B cell (primary cell): ENCODE data around the gene COL10A1. TPM values are rescaled to one million over a fixed set of nuclear protein-coding genes. Genes with fewer than 3 reads are reported as not detected.

Experiments used
- ATAC-seq: fragments of 200-7000 bp; cut with Tn5 transposase; one replicate; pipeline ENCODE4 v1.10.0; 2021; ENCODE audit warnings: low read depth, mild to moderate bottlenecking, moderate number of reproducible peaks, moderate library complexity
- CTCF ChIA-PET: fragments of 350-600 bp; sonication (Branson Sonifier 250); formaldehyde crosslinking; loops from one replicate; lab custom pipeline; 2021; ENCODE audit warnings: antibody characterized with exemption, inconsistent platforms; lab: Charles Lee
- POLR2A ChIA-PET: fragments of 350-600 bp; sonication (Branson Sonifier 250); formaldehyde crosslinking; loops from one replicate; lab custom pipeline; 2021; ENCODE audit warnings: antibody characterized with exemption; lab: Charles Lee
- DNase-seq: peaks from one replicate; pipeline ENCODE4 v3.0.0; 2013
- H2AFZ ChIP-seq: 2 replicates; pipeline ENCODE4 v1.6.1; 2012; ENCODE audit warnings: mild to moderate bottlenecking, low read depth, low read length; ENCODE audit not compliant: insufficient read depth, poor library complexity, severe bottlenecking
- H3K27ac ChIP-seq, 2 donors: 1 replicate in 1 of 2; 2 replicates in 1 of 2; pipeline ENCODE4 v1.5.1; 2012 to 2013; ENCODE audit warnings: low read length in 2 of 2, mild to moderate bottlenecking in 2 of 2, moderate library complexity in 1 of 2
- H3K27me3 ChIP-seq, 4 experiments: fragments of 200-600 bp in 1 of 4; sonication (generic) in 1 of 4; replicated peaks in 1 of 4; 1 replicate in 2 of 4; 2 replicates in 2 of 4; pipeline versions ENCODE4 v1.6.1 to v1.7.0; 2013 to 2016; ENCODE audit warnings: low read length in 3 of 4, mild to moderate bottlenecking in 2 of 4, mixed read lengths in 1 of 4, moderate library complexity in 1 of 4; ENCODE audit not compliant: insufficient read depth in 4 of 4, control insufficient read depth in 3 of 4; ENCODE audit errors: control extremely low read depth in 1 of 4
- H3K36me3 ChIP-seq, 2 experiments: replicated peaks in 1 of 2; 1 replicate in 1 of 2; 2 replicates in 1 of 2; pipeline versions ENCODE4 v1.6.1 to v1.7.1; 2013; ENCODE audit warnings: low read length in 1 of 2; ENCODE audit not compliant: insufficient read depth in 2 of 2, control insufficient read depth in 1 of 2; ENCODE audit errors: control extremely low read depth in 1 of 2, extremely low read depth in 1 of 2
- H3K4me1 ChIP-seq, 2 donors: fragments of 200-600 bp in 1 of 2; sonication (generic) in 1 of 2; 1 replicate in 1 of 2; 2 replicates in 1 of 2; pipeline versions ENCODE4 v1.5.1 to v1.6.1; 2013 to 2017; ENCODE audit warnings: low read length in 2 of 2; ENCODE audit not compliant: control insufficient read depth in 2 of 2, insufficient read depth in 2 of 2
- H3K4me2 ChIP-seq: replicated peaks from 2 replicates; pipeline ENCODE3; 2012; ENCODE audit warnings: mild to moderate bottlenecking, low read depth, low read length; ENCODE audit not compliant: poor library complexity, severe bottlenecking
- H3K4me3 ChIP-seq, 5 experiments: fragments of 200-600 bp in 1 of 5; sonication (generic) in 1 of 5; 1 replicate in 3 of 5; 2 replicates in 2 of 5; pipeline versions ENCODE4 v1.5.1 to v1.7.0; 2011 to 2016; ENCODE audit warnings: low read length in 4 of 5, mild to moderate bottlenecking in 4 of 5, low read depth in 2 of 5, control low read depth in 1 of 5, moderate library complexity in 1 of 5; ENCODE audit not compliant: insufficient read depth in 1 of 5; ENCODE audit errors: control extremely low read depth in 1 of 5, extremely low read depth in 1 of 5
- H3K79me2 ChIP-seq: fragments of 200-600 bp; sonication (generic); one replicate; pipeline ENCODE4 v1.6.0; 2016; ENCODE audit warnings: low read length; ENCODE audit not compliant: control insufficient read depth, insufficient read depth
- H3K9ac ChIP-seq: fragments of 200-600 bp; sonication (generic); 2 replicates; pipeline ENCODE4 v1.6.1; 2017; ENCODE audit warnings: mild to moderate bottlenecking, low read length, moderate library complexity
- H3K9me3 ChIP-seq, 3 donors: one replicate each; pipeline versions ENCODE4 v1.6.1 to v1.7.1; 2013; ENCODE audit warnings: low read length in 2 of 3; ENCODE audit not compliant: control insufficient read depth in 2 of 3, insufficient read depth in 1 of 3; ENCODE audit errors: control extremely low read depth in 1 of 3
- H4K20me1 ChIP-seq: 2 replicates; pipeline ENCODE4 v1.6.0; 2012; ENCODE audit warnings: mild to moderate bottlenecking, low read length; ENCODE audit not compliant: insufficient read depth, control insufficient read depth, poor library complexity, severe bottlenecking
- H3K27ac Mint-ChIP-seq: one replicate; pipeline ENCODE4 v1.8.0; 2021; ENCODE audit warnings: mixed read lengths
- H3K27me3 Mint-ChIP-seq: one replicate; pipeline ENCODE4 v1.8.0; 2021; ENCODE audit warnings: mixed read lengths
- H3K4me1 Mint-ChIP-seq: one replicate; pipeline ENCODE4 v1.8.0; 2021; ENCODE audit warnings: mixed read lengths
- H3K4me3 Mint-ChIP-seq: one replicate; pipeline ENCODE4 v1.8.0; 2021; ENCODE audit warnings: mixed read lengths
- H3K9me3 Mint-ChIP-seq: one replicate; pipeline ENCODE4 v1.8.0; 2022; ENCODE audit warnings: mixed read lengths; ENCODE audit not compliant: insufficient read depth
- EZH2 ChIP-seq: IDR thresholded peaks from 2 replicates; pipeline ENCODE4 v1.6.1; 2012; ENCODE audit warnings: borderline replicate concordance, low read depth, mild to moderate bottlenecking, moderate library complexity, low read length; ENCODE audit not compliant: insufficient read depth, poor library complexity, severe bottlenecking
- WGBS: methylation state at CpG from one replicate; pipeline ENCODE4 v1.1.5; 2013; ENCODE audit warnings: missing lambda C conversion rate; ENCODE audit not compliant: insufficient coverage; 5-methylcytosine and 5-hydroxymethylcytosine counted together
- intact Hi-C: fragments of 100-400 bp; cut with micrococcal nuclease; formaldehyde crosslinking; loops from one replicate; pipeline ENCODE4 v1.10.0; 2022
- polyA plus RNA-seq: library from polyadenylated mRNA; depleted of rRNA; stranded (reverse); fragments of >200 nt; gene quantifications from 2 replicates; pipeline ENCODE4 v1.2.3, GENCODE V29; 2012
- total RNA-seq, 2 donors: library from RNA; stranded (reverse); fragments of 120-200 nt in 1 of 2; gene quantifications; 1 replicate in 1 of 2; 2 replicates in 1 of 2; pipeline versions ENCODE4 v1.2.3 to v1.2.4, GENCODE V29; 2013 to 2022
- TF ChIP-seq, protein P1 (sequence below): fragments of 200-600 bp; IDR thresholded peaks from one replicate; pipeline ENCODE4 v1.8.0; 2022; ENCODE audit warnings: antibody characterized with exemption, mild to moderate bottlenecking

COL10A1 gene
- total and polyA plus RNA-seq, 2 donors (not counting 1 experiment from before 2014, with no cell fraction given) = not detected

DNA sequence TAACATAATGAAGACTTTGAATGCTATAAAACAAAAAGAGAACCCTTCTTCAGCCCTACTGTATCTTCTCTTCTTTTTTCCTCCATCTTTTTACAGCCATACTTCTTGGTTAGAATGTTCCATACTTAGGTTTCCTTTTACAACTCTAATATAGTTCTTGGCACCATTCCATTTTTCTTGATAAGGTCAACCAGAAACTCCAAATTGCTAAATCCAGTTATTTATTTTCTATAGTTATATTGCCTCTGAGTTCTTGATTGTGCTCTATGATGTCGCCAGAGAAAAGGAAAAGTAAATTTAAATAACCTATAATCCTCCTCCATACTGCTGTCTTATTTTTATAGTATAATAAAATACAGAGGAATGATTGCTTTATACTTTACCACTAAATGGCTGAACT is 26.7 kb upstream of the COL10A1 start:
- Histone ChIP-seq H4K20me1 (no peaks in the 10 kb centered on the region), H3K27ac (no peak overlapping the region), H3K4me3 (no peak overlapping the region), H3K4me1 (no peaks in the 10 kb centered on the region), H3K27me3 (no peaks in the 10 kb centered on the region), H3K9ac (no peak overlapping the region), H3K4me2 (no peak overlapping the region), H2AFZ (no peak overlapping the region), H3K79me2 (no peaks in the 10 kb centered on the region), H3K36me3 (no peaks in the 10 kb centered on the region), H3K9me3 (no peaks in the 10 kb centered on the region)
- H3K27me3 Mint-ChIP-seq = no peaks in the 10 kb centered on the region
- ATAC-seq (no peak), DNase-seq (no peak)
- CTCF ChIA-PET = interaction anchor here (0.8 kb wide), 1 partner anchor 142 kb away, joined by 3 read pairs; no protein-coding TSS in a partner anchor
- peaks cover 6% of the 10 kb centered on the region for H3K4me1 Mint-ChIP-seq
- no peaks in the 10 kb centered on the region for H3K9me3 Mint-ChIP-seq
- POLR2A ChIA-PET = no interaction called here
- no peak overlapping the region for H3K27ac Mint-ChIP-seq
- intact Hi-C loops = no loop called here
- H3K4me3 Mint-ChIP-seq = no peak overlapping the region
- no CpG with 5 or more reads among the region's 1 CpG for WGBS
- TF ChIP-seq, protein P1, sequence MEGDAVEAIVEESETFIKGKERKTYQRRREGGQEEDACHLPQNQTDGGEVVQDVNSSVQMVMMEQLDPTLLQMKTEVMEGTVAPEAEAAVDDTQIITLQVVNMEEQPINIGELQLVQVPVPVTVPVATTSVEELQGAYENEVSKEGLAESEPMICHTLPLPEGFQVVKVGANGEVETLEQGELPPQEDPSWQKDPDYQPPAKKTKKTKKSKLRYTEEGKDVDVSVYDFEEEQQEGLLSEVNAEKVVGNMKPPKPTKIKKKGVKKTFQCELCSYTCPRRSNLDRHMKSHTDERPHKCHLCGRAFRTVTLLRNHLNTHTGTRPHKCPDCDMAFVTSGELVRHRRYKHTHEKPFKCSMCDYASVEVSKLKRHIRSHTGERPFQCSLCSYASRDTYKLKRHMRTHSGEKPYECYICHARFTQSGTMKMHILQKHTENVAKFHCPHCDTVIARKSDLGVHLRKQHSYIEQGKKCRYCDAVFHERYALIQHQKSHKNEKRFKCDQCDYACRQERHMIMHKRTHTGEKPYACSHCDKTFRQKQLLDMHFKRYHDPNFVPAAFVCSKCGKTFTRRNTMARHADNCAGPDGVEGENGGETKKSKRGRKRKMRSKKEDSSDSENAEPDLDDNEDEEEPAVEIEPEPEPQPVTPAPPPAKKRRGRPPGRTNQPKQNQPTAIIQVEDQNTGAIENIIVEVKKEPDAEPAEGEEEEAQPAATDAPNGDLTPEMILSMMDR = no peak
- no peak for TF ChIP-seq EZH2

DNA sequence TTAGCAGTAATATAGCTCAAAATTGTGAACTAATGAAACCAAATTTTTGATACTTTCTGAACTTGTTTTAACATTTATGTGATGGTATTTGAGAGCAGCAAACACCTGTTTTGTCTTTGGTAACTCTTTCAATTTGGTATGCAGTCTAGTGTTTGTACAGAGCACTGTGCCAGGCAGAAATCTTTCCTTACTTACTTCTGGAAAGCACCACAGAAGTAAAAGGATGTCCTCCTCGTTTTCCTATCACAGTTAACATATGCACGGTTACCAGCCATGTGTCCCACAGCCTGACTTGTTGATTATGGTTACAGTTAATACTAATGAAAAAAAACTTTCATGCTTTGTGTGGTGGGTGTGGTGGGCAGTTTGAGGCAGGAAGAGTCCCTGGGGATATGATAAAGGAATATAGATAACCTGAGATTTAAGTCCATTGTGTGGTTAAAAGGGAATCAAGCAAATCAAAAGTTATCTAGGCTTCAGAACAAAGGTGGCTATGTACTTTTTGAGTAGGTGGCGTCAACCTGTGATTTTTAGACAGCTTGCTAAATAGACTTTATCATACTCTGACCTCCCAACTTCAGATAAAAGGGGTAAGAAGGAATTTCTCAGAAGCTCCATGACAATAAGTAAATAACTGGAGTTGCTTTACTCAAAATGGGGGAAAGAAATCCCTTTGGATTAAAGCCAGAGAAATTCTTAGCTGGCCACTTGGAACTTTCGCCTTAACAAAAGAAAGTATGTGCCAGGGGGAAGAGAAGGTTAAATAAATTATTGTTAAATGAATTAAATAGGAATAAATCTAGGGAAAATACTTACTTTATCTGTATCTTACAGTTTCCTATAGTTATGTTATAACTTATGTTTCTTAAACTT is 20.1 kb upstream of the COL10A1 start:
- H3K4me1 ChIP-seq = no peaks in the 10 kb centered on the region
- CTCF ChIA-PET = no interaction called here
- no peaks in the 10 kb centered on the region for H3K36me3 ChIP-seq
- H3K4me2 ChIP-seq = no peak overlapping the region
- H3K9me3 ChIP-seq = no peaks in the 10 kb centered on the region
- no peak overlapping the region for H3K4me3 Mint-ChIP-seq
- DNase-seq (no peak), ATAC-seq (no peak)
- no peak overlapping the region for H3K4me3 ChIP-seq
- TF ChIP-seq, protein P1 = no peak
- no peak for TF ChIP-seq EZH2
- H3K27ac ChIP-seq = no peak overlapping the region
- H3K4me1 Mint-ChIP-seq = no peaks in the 10 kb centered on the region
- WGBS = no CpG with 5 or more reads among the region's 4 CpGs
- intact Hi-C loops = no loop called here
- no peak overlapping the region for H2AFZ ChIP-seq
- H3K27me3 Mint-ChIP-seq = no peaks in the 10 kb centered on the region
- no peaks in the 10 kb centered on the region for H3K27me3 ChIP-seq
- H3K79me2 ChIP-seq = no peaks in the 10 kb centered on the region
- H4K20me1 ChIP-seq = no peaks in the 10 kb centered on the region
- H3K27ac Mint-ChIP-seq = no peak overlapping the region
- H3K9ac ChIP-seq = no peak overlapping the region
- POLR2A ChIA-PET = no interaction called here
- no peaks in the 10 kb centered on the region for H3K9me3 Mint-ChIP-seq
